Measurements from ENCODE around the gene PAK4. TPM values are rescaled to one million over a fixed set of nuclear protein-coding genes. Genes with fewer than 3 reads are reported as not detected.

PAK4 gene
- total RNA-seq, result 15.8 and 21.6 TPM in 2 replicates

GRCh38 chr19:39125554-39126311 is at the start of gene PAK4:
PAK4 (plus strand) TSS chr19:39125786; CDS start chr19:39169554, 43,768 bp downstream.

DNA sequence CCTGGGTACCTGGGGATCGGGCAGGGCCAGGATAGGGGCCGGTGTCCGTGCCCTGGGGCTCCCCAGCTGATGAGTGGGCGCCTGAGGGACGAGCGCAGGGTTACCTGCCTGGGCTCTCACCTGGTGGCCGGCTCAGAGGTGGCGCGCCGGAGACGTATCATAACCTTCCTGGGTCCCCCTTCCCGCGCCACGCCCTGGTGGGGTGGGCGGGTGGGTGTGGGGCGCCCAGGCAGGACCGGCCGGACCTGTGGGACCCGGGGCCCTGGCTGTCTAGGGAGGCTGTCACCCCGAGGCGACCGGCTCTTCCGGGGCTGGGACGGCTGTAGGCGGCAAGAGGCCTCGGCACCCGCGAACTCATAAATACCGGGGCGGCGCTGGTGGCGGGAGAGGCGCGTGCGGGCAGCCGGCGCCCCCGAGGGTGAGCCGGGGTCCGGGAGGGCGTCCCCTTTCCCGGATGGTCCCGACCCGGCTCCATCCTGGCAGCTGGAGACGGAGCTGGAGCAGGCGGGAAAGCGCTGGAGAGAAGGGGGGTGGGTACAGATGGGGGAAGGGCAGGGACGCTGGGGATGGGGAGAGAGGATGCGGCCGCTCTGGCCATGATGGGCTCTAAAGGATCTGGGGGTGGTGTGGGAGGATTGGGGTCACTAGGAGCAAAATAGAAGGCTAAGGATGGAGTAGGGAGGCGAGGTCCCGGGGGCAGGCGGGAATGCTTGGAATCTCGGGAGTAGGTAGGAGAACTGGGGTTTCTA is 41.4 kb upstream of the PAK4 start, which contains the start of gene ACP7:
TSS of gene ACP7 (plus strand) at position 386 of the 749 bp plus-strand sequence. CDS start 902 bp downstream, outside the sequence.

GRCh38 chr19:39196860-39197562 is 71.4 kb downstream of the PAK4 start, which contains the start of gene NCCRP1:
NCCRP1 (plus strand) TSS chr19:39196964; CDS start chr19:39196983, 19 bp downstream.

DNA sequence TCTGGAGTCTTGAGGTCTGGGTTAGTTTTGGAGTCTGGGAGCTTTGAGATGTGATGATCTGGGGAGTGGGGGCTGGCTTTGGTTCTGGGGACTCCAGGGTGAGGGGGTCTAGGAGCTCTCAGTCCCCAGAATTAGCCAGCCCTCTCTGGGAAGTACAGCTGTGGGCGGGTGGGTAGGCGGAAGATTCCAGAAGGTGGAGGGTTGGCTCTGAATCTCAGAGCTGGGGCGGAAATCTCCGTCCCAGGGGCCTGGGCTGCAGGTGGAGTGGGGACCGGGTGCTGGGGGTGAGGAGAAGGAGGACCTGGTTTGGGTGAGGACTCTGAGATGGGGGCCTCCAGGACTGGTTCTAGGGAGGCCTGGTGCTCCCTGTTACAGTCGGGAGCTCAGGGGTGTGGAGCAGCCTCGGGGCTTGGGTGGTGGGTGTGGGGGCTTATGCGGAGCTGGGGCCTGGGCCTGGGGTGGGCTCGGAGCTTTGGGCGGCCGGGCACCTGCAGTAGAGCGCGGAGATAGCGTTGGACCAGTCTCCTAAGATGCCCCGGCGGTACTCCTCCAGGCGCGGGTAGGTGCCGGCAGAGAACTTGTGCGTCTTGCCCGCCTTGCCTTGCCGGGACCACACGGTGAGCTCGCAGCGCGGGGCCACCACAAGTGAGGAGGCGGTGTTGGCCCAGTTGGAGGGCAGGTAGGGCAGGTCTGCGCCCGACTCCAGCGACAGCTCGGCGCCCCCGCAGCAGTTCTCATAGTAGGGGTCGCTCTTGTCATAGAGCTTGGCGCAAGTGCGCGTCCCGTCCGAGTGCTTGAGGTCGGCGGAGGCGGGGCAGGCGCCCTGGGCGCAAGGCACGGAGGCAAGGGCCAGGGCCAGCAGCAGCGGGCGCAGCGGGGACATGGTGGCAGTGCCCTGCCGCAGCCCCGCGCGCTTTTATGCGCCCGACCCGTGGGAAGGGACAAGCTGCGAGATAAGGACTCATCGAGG is 78.1 kb downstream of the PAK4 start, which contains the start of gene SYCN:
TSS of gene SYCN (minus strand) at position 892 of the 970 bp plus-strand sequence. CDS start at position 883, 9 bp downstream.

Other genes starting within 250 kb of the PAK4 start
- gene RINL, start 247.5 kb upstream of the PAK4 start, total RNA-seq, result 7.8 and 14.0 TPM in 2 replicates
- 72.7 and 83.9 TPM in 2 replicates for gene SIRT2, start 226.2 kb upstream of the PAK4 start, total RNA-seq
- gene NFKBIB, start 225.8 kb upstream of the PAK4 start, total RNA-seq, result 14.0 and 14.7 TPM in 2 replicates
- not detected in 2 replicates for gene CCER2, start 213.6 kb upstream of the PAK4 start, total RNA-seq
- gene SARS2, start 195.0 kb upstream of the PAK4 start, total RNA-seq, result 29.7 and 31.1 TPM in 2 replicates
- gene MRPS12, start 194.8 kb upstream of the PAK4 start, total RNA-seq, result 39.2 and 42.1 TPM in 2 replicates
- gene FBXO17, start 150.0 kb upstream of the PAK4 start, total RNA-seq, result 15.7 and 17.6 TPM in 2 replicates
- gene FBXO27, start 93.2 kb upstream of the PAK4 start, total RNA-seq, result 1.3 and 2.3 TPM in 2 replicates
- not detected in 2 replicates for gene ACP7, start 41.4 kb upstream of the PAK4 start, total RNA-seq
- gene NCCRP1, start 71.2 kb downstream of the PAK4 start, total RNA-seq, result not detected in 2 replicates
- gene SYCN, start 78.5 kb downstream of the PAK4 start, total RNA-seq, result not detected in 2 replicates
- not detected in 2 replicates for gene IFNL3, start 119.2 kb downstream of the PAK4 start, total RNA-seq
- gene IFNL4, start 123.1 kb downstream of the PAK4 start, total RNA-seq, result not detected in 2 replicates
- gene IFNL2, start 142.6 kb downstream of the PAK4 start, total RNA-seq, result not detected in 2 replicates
- gene IFNL1, start 170.6 kb downstream of the PAK4 start, total RNA-seq, result not detected in 2 replicates
- 0.29 and 0.65 TPM in 2 replicates for gene LRFN1, start 195.1 kb downstream of the PAK4 start, total RNA-seq
- 51.9 and 70.2 TPM in 2 replicates for gene GMFG, start 210.3 kb downstream of the PAK4 start, total RNA-seq
- gene SAMD4B, start 216.6 kb downstream of the PAK4 start, total RNA-seq, result 64.7 and 68.9 TPM in 2 replicates